PC-9 (cell line): ENCODE measurements around the gene VPS72. TPM values are rescaled to one million over a fixed set of nuclear protein-coding genes. Genes with fewer than 3 reads are reported as not detected.

Experiments used
- BruUV-seq: library from RNA; stranded (reverse); fragments of 400-500 nt; replicated peaks from 2 replicates; lab custom pipeline; 2021; lab: Mats Ljungman, UMichigan
- CTCF ChIA-PET: fragments of 300-600 bp; sonication (Branson Sonifier 250); formaldehyde crosslinking; loops from one replicate; lab custom pipeline; 2022; ENCODE audit warnings: antibody characterized with exemption; lab: Charles Lee
- POLR2A ChIA-PET: fragments of 300-600 bp; sonication (Branson Sonifier 250); formaldehyde crosslinking; loops from one replicate; lab custom pipeline; 2022; ENCODE audit warnings: antibody characterized with exemption; ENCODE audit not compliant: unreplicated experiment; lab: Charles Lee
- DNase-seq, 2 experiments: peaks; one replicate each; pipeline versions ENCODE4 v3.0.0 to v3.0.0-alpha.2; 2015 to 2022; ENCODE audit warnings: mixed read lengths in 1 of 2
- H2AFZ ChIP-seq: fragments of 200-600 bp; sonication (generic); 2 replicates; pipeline ENCODE4 v1.8.1; 2017; ENCODE audit warnings: antibody characterized with exemption
- H3F3A ChIP-seq: fragments of 200-600 bp; sonication (generic); 2 replicates; pipeline ENCODE4 v1.8.1; 2017; ENCODE audit warnings: antibody characterized with exemption, mild to moderate bottlenecking, low read depth; ENCODE audit not compliant: insufficient read depth
- H3K27ac ChIP-seq: fragments of 200-600 bp; sonication (generic); 2 replicates; pipeline ENCODE4 v1.6.1; 2016; ENCODE audit warnings: mixed run types
- H3K27me3 ChIP-seq: fragments of 200-600 bp; sonication (generic); 2 replicates; pipeline ENCODE4 v1.6.1; 2016; ENCODE audit warnings: low read depth, mixed run types; ENCODE audit not compliant: insufficient read depth
- H3K36me3 ChIP-seq: fragments of 200-600 bp; sonication (generic); 2 replicates; pipeline ENCODE4 v1.6.1; 2016; ENCODE audit warnings: low read depth, mixed run types
- H3K4me1 ChIP-seq: fragments of 200-600 bp; sonication (generic); replicated peaks from 2 replicates; pipeline ENCODE4 v1.6.1; 2016; ENCODE audit warnings: mixed run types; ENCODE audit not compliant: insufficient read depth
- H3K4me2 ChIP-seq: fragments of 200-600 bp; sonication (generic); 2 replicates; pipeline ENCODE4 v1.6.1; 2017; ENCODE audit warnings: mixed run types
- H3K4me3 ChIP-seq: fragments of 200-600 bp; sonication (generic); 2 replicates; pipeline ENCODE4 v1.6.1; 2016; ENCODE audit warnings: mixed run types
- H3K79me2 ChIP-seq: fragments of 200-600 bp; sonication (generic); 2 replicates; pipeline ENCODE4 v1.6.1; 2017; ENCODE audit warnings: low read depth, mixed run types
- H3K9me2 ChIP-seq: fragments of 200-600 bp; sonication (generic); 2 replicates; pipeline ENCODE4 v1.8.1; 2017; ENCODE audit warnings: mild to moderate bottlenecking; ENCODE audit not compliant: insufficient read depth
- H3K9me3 ChIP-seq: fragments of 200-600 bp; sonication (generic); 2 replicates; pipeline ENCODE4 v1.8.1; 2016; ENCODE audit warnings: low read depth; ENCODE audit not compliant: insufficient read depth
- H4K20me1 ChIP-seq: fragments of 200-600 bp; sonication (generic); 2 replicates; pipeline ENCODE4 v1.8.1; 2017; ENCODE audit not compliant: insufficient read depth
- CTCF ChIP-seq: fragments of 200-600 bp; sonication (generic); conservative IDR thresholded peaks from 2 replicates; pipeline ENCODE4 v1.6.1; 2017; ENCODE audit warnings: mixed run types, antibody characterized with exemption, mild to moderate bottlenecking, moderate library complexity
- EZH2 ChIP-seq: fragments of 200-600 bp; sonication (generic); IDR thresholded peaks from 2 replicates; pipeline ENCODE4 v1.8.0; 2017; ENCODE audit warnings: antibody characterized with exemption, low read depth
- intact Hi-C: fragments of 100-400 bp; cut with micrococcal nuclease; formaldehyde crosslinking; loops from one replicate; pipeline ENCODE4 v1.10.0; 2022; ENCODE audit not compliant: unreplicated experiment
- total RNA-seq: library from RNA; stranded (reverse); gene quantifications from 2 replicates; pipeline ENCODE4 v1.2.3, GENCODE V29; 2021

Gene VPS72
- total RNA-seq, 1 experiment from 2014 or later: 63.9 TPM

GRCh38 chr1:151167116-151167515 is 22.9 kb downstream of the VPS72 start:
- Histone ChIP-seq H4K20me1 (no peaks in the 10 kb centered on the region), H3K4me3 (peak overlapping the region; percentile 64; the same call in 1 of the 2 replicates), H3K4me2 (peak overlapping the region; percentile 96), H3K27me3 (no peaks in the 10 kb centered on the region), H3F3A (peaks cover 6% of the 10 kb centered on the region; the same call in 1 of the 2 replicates), H3K27ac (peak overlapping the region; percentile 66; the same call in 1 of the 2 replicates), H3K36me3 (no peaks in the 10 kb centered on the region), H3K9me2 (no peaks in the 10 kb centered on the region), H3K9me3 (no peaks in the 10 kb centered on the region), H2AFZ (no peak overlapping the region), H3K79me2 (peaks cover 28% of the 10 kb centered on the region), H3K4me1 (peaks cover 15% of the 10 kb centered on the region; the same call in 1 of the 2 replicates)
- no TSS peak for BruUV-seq
- intact Hi-C loops: loop anchor here (5.0 kb wide), 1 partner anchor 160 kb away; the partner anchor contains the start of genes MINDY1 and PRUNE1
- TF ChIP-seq CTCF: no peak
- no peak for TF ChIP-seq EZH2
- POLR2A ChIA-PET: interaction anchor here (0.6 to 0.7 kb wide), 3 partner anchors 123 to 905 kb away, joined by 3 to 13 read pairs (median 4); no protein-coding TSS in a partner anchor
- no peak for DNase-seq
- CTCF ChIA-PET: interaction anchor here (1.2 kb wide), 1 partner anchor 67 kb away, joined by 3 read pairs; no protein-coding TSS in a partner anchor

GRCh38 chr1:151166505-151166956 is 23.5 kb downstream of the VPS72 start:
- POLR2A ChIA-PET: interaction anchor here (0.6 to 0.8 kb wide), 4 partner anchors 23 to 904 kb away, joined by 3 to 13 read pairs (median 4); partner anchors contain the start of gene VPS72
- peak; percentile 47 to 67 for DNase-seq
- no peaks in the 10 kb centered on the region for H3K9me2 ChIP-seq
- no peaks in the 10 kb centered on the region for H4K20me1 ChIP-seq
- no peak for TF ChIP-seq EZH2
- TF ChIP-seq CTCF: no peak
- peak overlapping the region; percentile 96 for H3K4me2 ChIP-seq
- H3K9me3 ChIP-seq: no peaks in the 10 kb centered on the region
- intact Hi-C loops: loop anchor here (5.0 kb wide), 1 partner anchor 159 kb away; the partner anchor contains the start of genes MINDY1 and PRUNE1
- H3K4me3 ChIP-seq: peak overlapping the region; percentile 64
- H3K27me3 ChIP-seq: no peaks in the 10 kb centered on the region
- H3F3A ChIP-seq: peaks cover 6% of the 10 kb centered on the region; the same call in 1 of the 2 replicates
- no peaks in the 10 kb centered on the region for H3K36me3 ChIP-seq
- CTCF ChIA-PET: interaction anchor here (1.2 kb wide), 1 partner anchor 67 kb away, joined by 3 read pairs; no protein-coding TSS in a partner anchor
- H2AFZ ChIP-seq: peak overlapping the region; percentile 90
- BruUV-seq: no TSS peak
- H3K4me1 ChIP-seq: peaks cover 15% of the 10 kb centered on the region; the same call in 1 of the 2 replicates
- peaks cover 28% of the 10 kb centered on the region for H3K79me2 ChIP-seq
- peak overlapping the region; percentile 66 for H3K27ac ChIP-seq

- TF ChIP-seq CTCF (no peak), EZH2 (no peak)
- Histone ChIP-seq H4K20me1 (no peaks in the 10 kb centered on the region), H3K27ac (peak within 1 kb of the TSS; percentile 66), H3K9me2 (no peaks in the 10 kb centered on the region), H3K4me3 (peak within 1 kb of the TSS; percentile 64), H2AFZ (peak within 1 kb of the TSS; percentile 90), H3K36me3 (no peaks in the 10 kb centered on the region), H3K27me3 (no peaks in the 10 kb centered on the region), H3F3A (peaks cover 6% of the 10 kb centered on the region; the same call in 1 of the 2 replicates), H3K79me2 (peaks cover 28% of the 10 kb centered on the region), H3K4me2 (peak within 1 kb of the TSS; percentile 96), H3K9me3 (no peaks in the 10 kb centered on the region), H3K4me1 (peaks cover 15% of the 10 kb centered on the region; the same call in 1 of the 2 replicates)
- POLR2A ChIA-PET: interaction anchor here (0.6 to 0.8 kb wide), 2 partner anchors 24 to 208 kb away, joined by 3 to 21 read pairs; partner anchors contain the start of gene VPS72
- TSS peak; percentile 78 for BruUV-seq
- intact Hi-C loops: loop anchor here (1.0 to 5.0 kb wide), 2 partner anchors 20 to 159 kb away; partner anchors contain the start of genes MINDY1, PRUNE1 and SEMA6C
- peak; percentile 94 to 96 for DNase-seq
- CTCF ChIA-PET: interaction anchor here (1.2 kb wide), 1 partner anchor 66 kb away, joined by 3 read pairs; no protein-coding TSS in a partner anchor
These were observed 24.1 kb downstream of the VPS72 start, which contains the start of the genes LYSMD1 and SCNM1 for GRCh38 chr1:151165738-151166504. TSS of gene LYSMD1 (minus strand) at chr1:151165902. CDS start at chr1:151165258, 644 bp downstream. TSS of gene SCNM1 (plus strand) at chr1:151166144. CDS start at chr1:151166153, 9 bp downstream.
